RWPE2 (cell line): Measurements from ENCODE around the gene ZNF625.

ENCODE experiments used
- ATAC-seq: fragments of 200-7000 bp; cut with Tn5 transposase; 3 replicates; pipeline ENCODE4 v1.9.1; 2021; ENCODE audit warnings: low read depth
- DNase-seq: peaks from one replicate; pipeline ENCODE4 v3.0.0-alpha.2; 2020; ENCODE audit warnings: low spot score
- H3K27ac ChIP-seq: fragments of 450-650 bp; 2 replicates; pipeline ENCODE4 v1.5.1; 2017; ENCODE audit warnings: mild to moderate bottlenecking; ENCODE audit not compliant: poor library complexity, severe bottlenecking
- H3K27me3 ChIP-seq: fragments of 250-450 bp; sonication (Bioruptor Pico); 2 replicates; pipeline ENCODE4 v1.5.1; 2021; ENCODE audit warnings: mild to moderate bottlenecking, moderate library complexity; ENCODE audit not compliant: insufficient read depth, poor library complexity, severe bottlenecking
- H3K36me3 ChIP-seq: fragments of 250-450 bp; sonication (Bioruptor Pico); 2 replicates; pipeline ENCODE4 v1.5.1; 2020; ENCODE audit warnings: low read depth, mild to moderate bottlenecking, moderate library complexity
- H3K4me1 ChIP-seq: fragments of 250-450 bp; sonication (Bioruptor Pico); 2 replicates; pipeline ENCODE4 v1.5.1; 2021; ENCODE audit warnings: mild to moderate bottlenecking, moderate library complexity; ENCODE audit not compliant: insufficient read depth, poor library complexity, severe bottlenecking
- H3K4me3 ChIP-seq: fragments of 250-450 bp; sonication (Bioruptor Pico); 2 replicates; pipeline ENCODE4 v1.5.1; 2021; ENCODE audit warnings: mild to moderate bottlenecking, moderate library complexity; ENCODE audit not compliant: severe bottlenecking
- H3K9me3 ChIP-seq: fragments of 250-450 bp; sonication (Bioruptor Pico); 2 replicates; pipeline ENCODE4 v1.5.1; 2021; ENCODE audit warnings: mild to moderate bottlenecking, moderate library complexity; ENCODE audit not compliant: severe bottlenecking
- CTCF ChIP-seq: fragments of 450-650 bp; IDR thresholded peaks from one replicate; pipeline ENCODE4 v1.5.1; 2017; ENCODE audit warnings: mild to moderate bottlenecking, moderate library complexity; ENCODE audit not compliant: poor library complexity, severe bottlenecking

The ZNF625 gene

GRCh38 chr19:12139269-12139668 lies 17.3 kb downstream of the ZNF625 start:
- no peak for TF ChIP-seq CTCF
- Histone ChIP-seq H3K9me3 (peaks cover 4% of the 10 kb centered on the region), H3K4me1 (no peaks in the 10 kb centered on the region), H3K36me3 (peaks cover 35% of the 10 kb centered on the region), H3K27me3 (no peaks in the 10 kb centered on the region), H3K4me3 (peak overlapping the region; percentile 71), H3K27ac (peak overlapping the region; percentile 45)
- ATAC-seq (no peak), DNase-seq (no peak)

GRCh38 chr19:12137221-12137940 lies 19.2 kb downstream of the ZNF625 start:
- no peak for DNase-seq
- TF ChIP-seq CTCF, result no peak
- ATAC-seq, result no peak
- Histone ChIP-seq H3K4me3 (no peak overlapping the region), H3K36me3 (peaks cover 54% of the 10 kb centered on the region), H3K27ac (no peak overlapping the region), H3K27me3 (no peaks in the 10 kb centered on the region), H3K9me3 (peaks cover 17% of the 10 kb centered on the region), H3K4me1 (no peaks in the 10 kb centered on the region)

- Histone ChIP-seq H3K9me3 (peaks cover 23% of the 10 kb centered on the region), H3K27me3 (no peaks in the 10 kb centered on the region), H3K27ac (no peak overlapping the region), H3K4me3 (no peak overlapping the region), H3K36me3 (peaks cover 63% of the 10 kb centered on the region), H3K4me1 (no peaks in the 10 kb centered on the region)
- ATAC-seq (no peak), DNase-seq (no peak)
- TF ChIP-seq CTCF, result no peak
Observed at GRCh38 chr19:12133069-12133468, 23.5 kb downstream of the ZNF625 start.

- DNase-seq, result no peak
- Histone ChIP-seq H3K4me1 (no peaks in the 10 kb centered on the region), H3K27ac (no peak overlapping the region), H3K36me3 (peaks cover 5% of the 10 kb centered on the region), H3K9me3 (peaks cover 3% of the 10 kb centered on the region), H3K27me3 (no peaks in the 10 kb centered on the region), H3K4me3 (no peak overlapping the region)
- ATAC-seq, result no peak
- peak; percentile 62 for TF ChIP-seq CTCF
Observed at GRCh38 chr19:12126707-12127106, 29.8 kb downstream of the ZNF625 start.
